Osteoblast (primary cell): ENCODE measurements around the gene TXLNB. TPM values are rescaled to one million over a fixed set of nuclear protein-coding genes. Genes with fewer than 3 reads are reported as not detected.

Experiments used
- DNase-seq: peaks from one replicate; pipeline ENCODE4 v3.0.0; 2011; ENCODE audit warnings: low spot score, mixed read lengths; ENCODE audit not compliant: insufficient read length; ENCODE audit errors: missing footprints
- H2AFZ ChIP-seq: 2 replicates; pipeline ENCODE4 v1.6.0; 2011; ENCODE audit warnings: mild to moderate bottlenecking, low read length
- H3K27ac ChIP-seq: 2 replicates; pipeline ENCODE4 v1.5.1; 2011; ENCODE audit warnings: mild to moderate bottlenecking, low read depth, low read length, moderate library complexity
- H3K27me3 ChIP-seq: 2 replicates; pipeline ENCODE4 v1.6.0; 2012; ENCODE audit warnings: mild to moderate bottlenecking, control low read depth, inconsistent platforms, low read length, moderate library complexity; ENCODE audit not compliant: insufficient read depth
- H3K36me3 ChIP-seq: 2 replicates; pipeline ENCODE4 v1.5.1; 2011; ENCODE audit warnings: mild to moderate bottlenecking, low read length, control low read depth, moderate library complexity; ENCODE audit not compliant: insufficient read depth
- H3K4me1 ChIP-seq: 2 replicates; pipeline ENCODE4 v1.5.1; 2011; ENCODE audit warnings: mild to moderate bottlenecking, low read length, control low read depth, moderate library complexity; ENCODE audit not compliant: insufficient read depth
- H3K4me2 ChIP-seq: 2 replicates; pipeline ENCODE4 v1.6.0; 2011; ENCODE audit warnings: mild to moderate bottlenecking, low read length; ENCODE audit not compliant: insufficient read depth
- H3K4me3 ChIP-seq: fragments of 200-600 bp; sonication (generic); 3 replicates; pipeline ENCODE4 v1.5.1; 2012; ENCODE audit warnings: mild to moderate bottlenecking, low read length, inconsistent platforms; ENCODE audit not compliant: insufficient read depth
- H3K79me2 ChIP-seq: 2 replicates; pipeline ENCODE4 v1.6.0; 2012; ENCODE audit warnings: mild to moderate bottlenecking, low read length, control low read depth, inconsistent platforms; ENCODE audit not compliant: insufficient read depth
- H3K9me3 ChIP-seq: 2 replicates; pipeline ENCODE4 v1.5.1; 2011; ENCODE audit warnings: low read depth, low read length, control low read depth
- H4K20me1 ChIP-seq: 2 replicates; pipeline ENCODE4 v1.6.0; 2012; ENCODE audit warnings: mild to moderate bottlenecking, low read length, control low read depth; ENCODE audit not compliant: insufficient read depth
- total RNA-seq: library from RNA; depleted of rRNA; stranded (reverse); fragments of >200 nt; gene quantifications from 2 replicates; pipeline ENCODE4 v1.2.3, GENCODE V29; 2012
- TF ChIP-seq, protein P1 (sequence below): IDR thresholded peaks from 2 replicates; pipeline ENCODE4 v1.5.1; 2011; ENCODE audit warnings: mild to moderate bottlenecking, low read depth, low read length, moderate library complexity; ENCODE audit errors: extremely low read depth

The TXLNB gene
- total RNA-seq, 1 donor, result 1.8 TPM

DNA sequence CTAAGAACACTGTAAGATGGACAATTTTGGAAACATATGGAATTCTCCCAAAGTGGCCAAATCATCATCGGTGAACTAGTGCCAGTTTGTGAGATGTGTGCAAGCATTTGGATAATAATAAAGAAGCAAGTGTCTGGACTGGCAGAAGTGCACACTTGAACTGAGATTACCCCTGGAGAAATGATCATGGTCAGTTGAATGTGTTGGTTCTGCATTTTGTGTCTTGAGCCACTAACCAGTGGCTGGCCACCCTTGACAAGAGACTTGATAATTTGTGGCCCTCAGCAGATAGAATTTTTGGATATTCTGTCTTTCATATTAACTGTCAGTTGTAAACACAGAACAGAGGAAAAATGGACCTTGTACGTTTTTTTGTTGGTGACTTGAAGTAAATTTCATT, 45.2 kb upstream of the TXLNB start:
- no peak for DNase-seq
- Histone ChIP-seq H2AFZ (no peak overlapping the region), H3K27me3 (no peaks in the 10 kb centered on the region), H4K20me1 (no peaks in the 10 kb centered on the region), H3K36me3 (no peaks in the 10 kb centered on the region), H3K4me1 (peaks cover 8% of the 10 kb centered on the region), H3K27ac (no peak overlapping the region), H3K4me3 (no peak overlapping the region), H3K4me2 (no peak overlapping the region), H3K79me2 (no peaks in the 10 kb centered on the region), H3K9me3 (no peaks in the 10 kb centered on the region)
- TF ChIP-seq, protein P1, sequence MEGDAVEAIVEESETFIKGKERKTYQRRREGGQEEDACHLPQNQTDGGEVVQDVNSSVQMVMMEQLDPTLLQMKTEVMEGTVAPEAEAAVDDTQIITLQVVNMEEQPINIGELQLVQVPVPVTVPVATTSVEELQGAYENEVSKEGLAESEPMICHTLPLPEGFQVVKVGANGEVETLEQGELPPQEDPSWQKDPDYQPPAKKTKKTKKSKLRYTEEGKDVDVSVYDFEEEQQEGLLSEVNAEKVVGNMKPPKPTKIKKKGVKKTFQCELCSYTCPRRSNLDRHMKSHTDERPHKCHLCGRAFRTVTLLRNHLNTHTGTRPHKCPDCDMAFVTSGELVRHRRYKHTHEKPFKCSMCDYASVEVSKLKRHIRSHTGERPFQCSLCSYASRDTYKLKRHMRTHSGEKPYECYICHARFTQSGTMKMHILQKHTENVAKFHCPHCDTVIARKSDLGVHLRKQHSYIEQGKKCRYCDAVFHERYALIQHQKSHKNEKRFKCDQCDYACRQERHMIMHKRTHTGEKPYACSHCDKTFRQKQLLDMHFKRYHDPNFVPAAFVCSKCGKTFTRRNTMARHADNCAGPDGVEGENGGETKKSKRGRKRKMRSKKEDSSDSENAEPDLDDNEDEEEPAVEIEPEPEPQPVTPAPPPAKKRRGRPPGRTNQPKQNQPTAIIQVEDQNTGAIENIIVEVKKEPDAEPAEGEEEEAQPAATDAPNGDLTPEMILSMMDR, result no peak

DNA sequence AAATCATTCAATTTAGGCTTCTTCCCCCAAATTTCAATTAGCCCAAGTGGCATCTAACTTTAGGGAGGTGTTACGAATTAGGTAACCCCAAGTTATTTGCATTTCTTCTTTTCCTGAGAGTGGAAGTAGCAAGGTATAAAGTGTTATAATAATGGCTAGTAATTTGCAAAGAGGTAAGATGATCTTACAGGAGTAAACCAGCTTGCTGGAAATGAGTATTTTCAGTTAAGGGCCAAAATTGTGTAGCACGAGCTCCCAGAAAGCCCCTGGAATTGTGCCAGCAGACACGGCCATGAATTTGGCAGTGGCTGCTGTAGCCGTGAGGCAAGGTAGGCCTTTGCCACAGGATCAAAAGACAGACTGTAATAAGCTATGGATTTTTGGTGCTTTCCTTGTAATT, 44.7 kb upstream of the TXLNB start:
- Histone ChIP-seq H3K27ac (no peak overlapping the region), H4K20me1 (no peaks in the 10 kb centered on the region), H3K9me3 (no peaks in the 10 kb centered on the region), H3K27me3 (no peaks in the 10 kb centered on the region), H3K4me3 (no peak overlapping the region), H3K36me3 (no peaks in the 10 kb centered on the region), H3K4me2 (no peak overlapping the region), H3K4me1 (peaks cover 8% of the 10 kb centered on the region), H2AFZ (no peak overlapping the region), H3K79me2 (no peaks in the 10 kb centered on the region)
- DNase-seq, result no peak
- TF ChIP-seq, protein P1, result no peak

DNA sequence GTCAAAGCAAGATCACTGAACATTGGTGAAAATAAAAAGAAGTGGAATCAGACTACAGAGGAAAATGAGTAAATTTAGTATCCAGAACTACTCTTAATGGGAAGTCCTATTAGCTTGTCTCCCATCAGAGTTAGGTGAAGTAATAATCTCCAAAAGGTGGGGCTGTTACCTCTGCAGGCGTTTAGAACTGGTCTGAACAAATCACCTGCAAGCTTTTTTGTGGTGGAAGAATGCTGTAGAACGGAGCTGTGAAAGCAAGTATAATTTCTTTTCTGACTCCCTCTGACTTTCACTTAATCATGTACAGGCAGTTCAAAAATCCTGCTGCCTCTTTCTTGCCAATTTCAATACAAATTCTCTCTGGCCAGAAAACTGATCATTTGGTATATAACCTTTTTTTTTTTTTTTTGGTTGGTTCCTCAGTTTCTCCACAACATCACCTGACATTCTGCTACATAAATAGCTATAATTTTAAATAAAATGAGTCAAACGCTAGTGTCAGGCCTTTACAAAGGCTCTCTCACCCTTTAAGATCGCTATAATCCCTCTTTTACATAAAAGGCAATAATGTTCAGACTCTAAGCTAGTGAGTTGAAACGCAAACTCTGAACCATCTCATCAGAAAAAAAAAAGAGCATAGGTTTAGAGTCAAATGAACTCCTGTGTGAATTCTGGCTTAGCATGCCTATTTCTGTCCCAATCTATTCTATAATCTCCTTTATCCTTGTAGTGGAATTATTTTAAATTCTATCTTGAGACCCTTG, 43.8 kb upstream of the TXLNB start:
- Histone ChIP-seq H3K27ac (peak overlapping the region; percentile 89), H3K4me2 (peak overlapping the region; percentile 73), H3K27me3 (no peaks in the 10 kb centered on the region), H4K20me1 (no peaks in the 10 kb centered on the region), H3K4me1 (peaks cover 8% of the 10 kb centered on the region), H3K4me3 (peak overlapping the region; percentile 38), H3K79me2 (no peaks in the 10 kb centered on the region), H2AFZ (peak overlapping the region; percentile 85), H3K36me3 (no peaks in the 10 kb centered on the region), H3K9me3 (no peaks in the 10 kb centered on the region)
- DNase-seq, result no peak
- TF ChIP-seq, protein P1, result no peak

DNA sequence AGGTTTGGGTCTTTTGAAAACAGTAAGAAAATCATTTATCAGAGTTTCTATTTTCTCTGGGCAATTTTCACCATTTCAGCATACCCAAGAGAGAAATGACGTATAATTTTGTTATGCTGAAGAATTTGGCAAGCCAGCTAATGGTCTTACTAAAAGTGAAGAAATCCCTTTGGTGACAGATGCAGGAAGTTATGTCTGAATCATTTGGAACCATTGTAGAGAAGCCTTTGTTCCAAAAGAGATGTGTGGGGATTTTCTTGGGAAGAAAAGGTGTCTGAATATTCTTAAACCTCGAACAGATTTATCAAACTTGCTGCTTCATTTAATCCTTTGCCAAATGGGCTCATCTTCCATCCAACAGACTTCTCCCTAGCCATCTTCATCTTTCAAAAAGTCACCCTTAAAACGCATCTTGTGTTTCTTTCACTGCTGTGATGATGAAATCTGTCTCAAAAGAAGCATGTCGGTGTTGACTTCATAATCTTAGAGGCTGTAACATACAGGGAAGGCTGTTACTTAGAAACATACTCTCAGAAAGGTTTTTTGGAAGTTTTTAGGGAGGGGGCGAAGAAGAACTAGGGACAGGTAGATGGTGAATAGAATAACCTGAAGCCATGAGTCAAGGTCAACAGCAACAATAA, 43.1 kb upstream of the TXLNB start:
- TF ChIP-seq, protein P1, result no peak
- Histone ChIP-seq H3K4me3 (peak overlapping the region; percentile 38), H3K27me3 (no peaks in the 10 kb centered on the region), H3K9me3 (no peaks in the 10 kb centered on the region), H3K4me1 (peaks cover 8% of the 10 kb centered on the region), H3K36me3 (no peaks in the 10 kb centered on the region), H3K27ac (peak overlapping the region; percentile 89), H2AFZ (peak overlapping the region; percentile 85), H3K4me2 (peak overlapping the region; percentile 73), H3K79me2 (no peaks in the 10 kb centered on the region), H4K20me1 (no peaks in the 10 kb centered on the region)
- peak; percentile 90 for DNase-seq
